ENCODE results near the gene NAA38.

- no peak for TF ChIP-seq CTCF (conservative IDR thresholded peaks at IDR 0.05; ENCODE audit: low read depth in 2 of 2)
- TF ChIP-seq EZH2 (IDR thresholded peaks at IDR 0.05; ENCODE audit: low read depth, unreplicated experiment) = no peak
- TF ChIP-seq EZH2phosphoT487 (IDR thresholded peaks at IDR 0.05; ENCODE audit: unreplicated experiment) = no peak
- no peak for TF ChIP-seq ZNF331 (CRISPR knock-in tag; IDR thresholded peaks at IDR 0.05; ENCODE audit: low read depth)
Measured at GRCh38 chr17:7849751-7850504, 7.4 kb downstream of the NAA38 start.
